Left renal cortex interstitium (tissue), 4 donors: ENCODE results near the gene NSUN2. TPM values are rescaled to one million over a fixed set of nuclear protein-coding genes. Genes with fewer than 3 reads are reported as not detected.

Experiments
- DNase-seq, 4 donors: peaks; one replicate each; pipeline ENCODE4 v3.0.0-alpha.2; 2013; ENCODE audit warnings: low read depth in 4 of 4, low spot score in 2 of 4, missing footprints in 1 of 4
- polyA plus RNA-seq, 4 donors: library from polyadenylated mRNA; unstranded; fragments of 120-200 nt; gene quantifications; one replicate each; pipeline ENCODE4 v1.2.1, GENCODE V29; 2013; ENCODE audit not compliant: insufficient read length in 4 of 4

Gene NSUN2
- polyA plus RNA-seq, 4 donors: 41.2 to 67.4 (median 53.9) TPM

GRCh38 chr5:6607559-6607936 is 25.3 kb downstream of the NSUN2 start:
- no peak for DNase-seq

DNA sequence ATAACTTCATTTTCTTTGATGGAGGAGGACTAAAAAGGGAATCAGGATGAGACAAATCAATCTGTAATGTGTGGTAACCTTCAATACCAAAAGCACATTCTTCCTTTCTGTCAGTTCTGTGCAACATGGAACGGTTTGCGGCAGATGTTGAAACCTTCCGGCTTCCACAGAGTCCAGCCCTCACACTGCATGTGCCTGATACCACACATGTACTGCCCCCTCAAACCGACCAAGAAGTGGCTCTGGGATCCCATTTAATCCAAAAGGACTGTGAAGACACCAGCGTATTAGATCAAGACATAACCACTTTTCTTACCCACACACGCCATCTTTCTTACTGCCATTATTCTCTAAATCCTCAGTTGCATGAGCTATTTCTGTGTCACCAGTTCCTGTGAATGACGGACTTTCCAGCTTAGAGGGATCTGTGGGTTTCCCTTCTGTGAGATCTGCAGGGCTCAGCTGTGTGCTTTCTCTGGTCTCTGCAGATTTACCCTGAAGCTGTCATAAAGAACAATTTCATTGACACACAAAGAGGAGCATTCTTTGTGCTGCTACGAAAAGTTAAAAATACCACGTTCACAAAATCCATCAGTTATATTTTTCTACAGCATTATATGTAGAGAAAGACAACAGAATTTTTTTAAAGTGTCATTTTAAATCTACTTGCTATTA is 25.8 kb downstream of the NSUN2 start:
- DNase-seq: no peak

DNA sequence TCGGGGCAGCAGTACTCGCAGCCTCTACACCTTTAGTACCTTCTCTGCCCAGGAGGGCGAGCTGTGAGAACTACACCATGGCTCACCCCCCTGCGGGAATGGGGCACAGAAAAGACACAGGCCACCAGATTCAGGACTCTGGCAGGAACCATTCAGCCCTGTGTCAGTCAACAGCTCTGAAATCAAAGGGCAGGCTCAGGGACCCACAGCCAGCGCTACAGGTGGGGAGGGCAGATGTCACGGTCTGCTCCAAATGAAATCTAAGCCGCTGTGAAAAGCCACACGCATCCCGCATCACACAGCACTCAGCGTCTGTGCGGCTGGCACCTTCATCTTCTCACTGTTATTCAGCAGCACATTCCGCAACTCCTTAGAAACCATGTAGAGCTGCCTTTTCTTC is 27.9 kb downstream of the NSUN2 start:
- no peak for DNase-seq

DNA sequence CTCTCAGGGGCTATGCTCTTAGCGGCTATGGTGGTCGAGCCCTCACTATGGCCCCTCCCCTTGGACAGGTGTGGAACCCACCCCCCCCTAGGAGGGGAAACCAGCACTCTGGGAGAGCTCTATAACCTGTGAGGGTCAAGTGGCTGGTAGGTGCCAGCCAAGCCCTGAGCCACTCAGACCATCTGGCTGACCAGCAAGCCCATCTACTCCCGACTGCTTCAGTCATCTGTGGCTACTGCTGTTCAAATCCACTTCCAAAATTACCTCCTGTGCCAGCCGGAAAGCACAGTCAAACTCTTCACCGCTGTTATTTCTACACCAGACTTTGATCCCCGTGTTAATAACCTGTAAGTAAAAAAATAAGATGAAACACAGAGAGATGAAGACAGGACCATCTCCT is 28.5 kb downstream of the NSUN2 start:
- no peak for DNase-seq

DNA sequence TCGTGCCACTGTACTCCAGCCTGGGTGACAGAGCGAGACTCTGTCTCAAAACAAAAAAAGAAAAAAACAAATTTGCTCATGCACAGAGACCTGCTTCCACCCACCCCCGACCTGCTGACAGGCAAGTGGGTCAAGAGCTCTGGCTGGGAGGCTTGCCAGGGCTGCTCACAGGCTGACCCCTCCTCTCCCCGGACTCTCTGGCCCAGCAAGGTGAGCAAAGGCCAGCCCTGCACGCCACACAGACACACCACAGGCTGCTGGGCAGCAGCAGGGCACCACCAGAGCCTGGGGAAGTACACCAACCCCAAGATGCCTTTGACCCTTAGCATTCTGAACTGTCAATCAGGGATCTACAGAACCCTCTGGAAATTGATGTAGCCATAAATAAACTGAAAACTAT is 29.2 kb downstream of the NSUN2 start:
- DNase-seq: no peak

- DNase-seq: no peak
Observed at GRCh38 chr5:6602441-6602840, 30.4 kb downstream of the NSUN2 start.

GRCh38 chr5:6601816-6602215 is 31.0 kb downstream of the NSUN2 start:
- no peak for DNase-seq

GRCh38 chr5:6601271-6601670 is 31.6 kb downstream of the NSUN2 start:
- no peak for DNase-seq

DNA sequence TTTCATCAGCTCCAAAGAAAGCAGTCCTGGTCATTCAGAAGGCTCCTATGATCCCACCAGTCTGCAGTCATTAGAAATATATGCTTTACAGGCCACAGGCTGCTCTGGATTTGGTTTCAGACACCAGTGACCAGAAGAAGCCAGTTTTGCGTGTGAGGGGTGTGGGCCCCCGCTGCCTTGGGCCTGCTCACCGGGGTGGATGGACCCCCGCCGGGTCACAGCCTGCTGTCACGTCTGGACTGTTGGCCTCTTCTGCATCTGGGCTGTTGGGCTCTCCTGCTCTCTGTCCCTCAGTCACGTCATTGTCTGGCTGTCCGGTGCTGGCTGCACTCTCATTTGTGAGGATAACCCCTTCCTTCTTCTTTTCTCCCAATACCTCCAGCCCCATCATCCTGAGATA is 33.1 kb downstream of the NSUN2 start:
- DNase-seq: no peak

GRCh38 chr5:6598351-6598900 is 34.4 kb downstream of the NSUN2 start:
- DNase-seq: no peak

DNA sequence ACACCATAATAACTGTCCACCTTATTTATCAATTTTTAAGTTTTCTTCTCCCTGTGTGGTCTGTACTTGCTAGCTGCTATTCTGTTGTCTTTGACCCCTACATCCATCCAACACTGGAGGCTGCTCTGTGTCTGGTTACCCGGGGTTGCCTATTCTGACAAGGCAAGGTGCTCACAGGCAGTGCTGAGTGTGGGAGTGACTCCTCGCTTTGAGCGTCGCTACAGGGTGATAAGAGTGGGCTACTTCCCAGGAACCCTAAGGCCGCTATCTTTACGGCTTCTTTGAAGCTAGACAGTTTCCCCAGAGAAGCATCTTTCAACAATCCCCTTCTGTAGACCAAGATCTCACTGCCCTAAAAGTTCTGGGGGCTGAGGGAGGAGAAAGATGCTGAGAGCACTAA is 35.3 kb downstream of the NSUN2 start:
- DNase-seq: no peak

DNA sequence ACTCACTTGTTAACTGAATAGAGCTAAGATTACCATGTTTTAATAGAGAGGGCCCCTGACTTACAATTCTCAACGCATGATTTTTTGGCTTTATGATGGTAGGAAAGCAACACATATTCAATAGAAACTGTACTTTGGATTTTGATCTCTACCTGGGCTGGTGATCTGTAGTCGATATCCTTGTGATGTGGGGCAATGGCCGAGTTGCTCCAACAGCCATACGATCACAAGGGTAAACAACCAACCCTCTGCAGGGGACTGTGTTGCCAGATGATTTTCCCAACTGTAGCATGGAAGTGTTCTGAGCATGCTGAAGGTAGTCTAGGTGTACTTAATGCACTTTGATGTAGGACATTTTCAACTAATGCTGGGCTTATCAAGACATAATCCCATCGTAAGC is 36.5 kb downstream of the NSUN2 start:
- DNase-seq: no peak

DNA sequence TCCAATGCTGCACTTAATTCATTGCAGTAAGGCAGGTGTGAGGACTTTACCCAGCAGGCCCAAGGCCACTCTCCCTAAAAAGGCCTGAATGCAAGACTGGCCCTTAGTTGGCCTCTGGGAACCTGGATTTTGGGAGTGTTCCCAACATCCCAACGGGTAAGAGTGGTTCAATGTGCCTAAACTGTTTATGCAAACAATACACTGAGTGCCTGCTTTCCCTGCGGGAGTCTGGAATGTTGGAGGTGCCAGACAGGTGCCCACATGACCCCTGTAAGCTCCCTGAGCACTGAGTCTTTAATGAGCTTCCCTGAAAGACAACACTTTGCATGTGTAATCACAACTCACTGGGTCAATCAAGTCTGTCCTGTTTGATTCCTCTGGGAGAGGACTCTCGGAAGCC is 37.4 kb downstream of the NSUN2 start:
- no peak for DNase-seq

GRCh38 chr5:6594066-6594465 is 38.8 kb downstream of the NSUN2 start:
- no peak for DNase-seq

DNA sequence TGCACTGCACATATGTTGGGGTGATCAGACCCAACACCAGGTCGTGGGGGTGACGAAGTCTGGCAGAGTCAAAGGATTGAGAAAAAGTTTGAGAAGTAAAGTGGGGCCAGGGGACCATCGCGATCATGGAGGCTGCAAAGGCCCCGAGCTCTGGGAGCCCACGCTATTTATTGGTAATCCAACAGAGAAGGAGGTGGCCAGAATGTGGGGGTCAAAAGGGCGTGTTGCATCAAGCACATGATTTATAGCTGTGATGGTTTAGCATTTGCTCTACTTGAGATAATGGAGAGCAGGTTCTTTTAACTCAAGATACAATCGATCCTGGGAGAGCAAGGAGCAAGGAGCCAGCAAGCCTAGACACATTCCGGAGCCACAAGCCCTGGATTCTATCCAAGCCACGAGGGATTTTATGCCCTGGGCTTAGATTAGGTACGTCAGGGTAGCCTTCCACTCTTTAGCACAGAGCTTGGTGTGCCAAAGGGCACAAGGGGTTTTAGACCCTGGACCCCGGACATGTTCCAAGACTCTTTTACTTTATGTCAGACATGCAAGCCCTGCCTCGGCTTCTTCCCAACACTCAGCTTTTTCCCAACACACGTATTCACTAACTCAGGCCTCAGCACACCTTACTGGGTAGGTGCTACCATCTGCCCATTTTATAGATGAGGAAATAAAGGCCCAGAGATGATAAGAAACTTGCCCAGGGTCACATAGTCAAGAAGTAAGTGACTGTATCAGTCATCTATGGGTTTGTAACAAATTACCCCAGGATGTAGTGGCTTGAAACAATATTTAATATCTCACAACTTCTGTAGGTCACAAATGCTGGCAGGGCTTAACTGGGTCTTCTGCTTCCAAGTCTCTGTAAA is 39.5 kb downstream of the NSUN2 start:
- no peak for DNase-seq

GRCh38 chr5:6592601-6593000 is 40.2 kb downstream of the NSUN2 start:
- no peak for DNase-seq

- no peak for DNase-seq
Observed at GRCh38 chr5:6591671-6592288, 41.1 kb downstream of the NSUN2 start.

DNA sequence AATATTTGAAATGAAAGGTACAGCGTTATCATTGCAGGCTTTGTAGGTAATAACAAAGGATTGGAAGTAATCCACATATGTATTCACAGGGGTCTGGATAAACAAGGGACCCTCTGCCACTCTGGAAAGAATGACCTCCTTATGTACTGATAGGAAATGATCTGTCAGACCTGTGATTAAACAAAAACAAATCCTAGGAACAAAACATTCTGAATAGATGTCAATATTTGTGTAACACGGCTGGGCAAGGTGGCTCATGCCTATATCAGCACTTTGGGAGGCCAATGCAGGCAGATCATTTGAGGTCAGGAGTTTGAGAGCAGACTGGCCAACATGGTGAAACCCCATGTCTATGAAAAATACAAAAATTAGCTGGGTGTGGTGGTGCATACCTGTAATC is 42.3 kb downstream of the NSUN2 start:
- DNase-seq: no peak

- no peak for DNase-seq
Observed at GRCh38 chr5:6587171-6587570, 45.7 kb downstream of the NSUN2 start.

DNA sequence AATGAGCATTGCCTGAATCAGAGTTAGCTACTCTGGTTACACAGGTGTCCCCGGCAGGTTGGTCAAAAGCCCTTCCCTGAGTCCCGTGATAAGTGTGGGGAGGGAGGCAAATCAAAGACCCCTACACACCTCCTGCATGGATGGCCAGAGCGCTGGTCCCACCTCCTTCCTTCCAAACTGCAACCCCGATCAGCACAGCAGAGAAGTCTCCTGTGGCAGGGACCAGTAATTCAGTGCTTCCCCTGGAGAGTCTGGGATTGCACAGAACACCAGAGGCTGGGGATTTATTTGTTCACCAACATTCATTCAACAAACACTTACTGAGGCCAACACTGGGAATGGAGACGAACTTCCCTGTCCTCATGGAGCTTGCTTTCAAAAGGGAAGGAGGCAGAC is 46.2 kb downstream of the NSUN2 start:
- no peak for DNase-seq

DNA sequence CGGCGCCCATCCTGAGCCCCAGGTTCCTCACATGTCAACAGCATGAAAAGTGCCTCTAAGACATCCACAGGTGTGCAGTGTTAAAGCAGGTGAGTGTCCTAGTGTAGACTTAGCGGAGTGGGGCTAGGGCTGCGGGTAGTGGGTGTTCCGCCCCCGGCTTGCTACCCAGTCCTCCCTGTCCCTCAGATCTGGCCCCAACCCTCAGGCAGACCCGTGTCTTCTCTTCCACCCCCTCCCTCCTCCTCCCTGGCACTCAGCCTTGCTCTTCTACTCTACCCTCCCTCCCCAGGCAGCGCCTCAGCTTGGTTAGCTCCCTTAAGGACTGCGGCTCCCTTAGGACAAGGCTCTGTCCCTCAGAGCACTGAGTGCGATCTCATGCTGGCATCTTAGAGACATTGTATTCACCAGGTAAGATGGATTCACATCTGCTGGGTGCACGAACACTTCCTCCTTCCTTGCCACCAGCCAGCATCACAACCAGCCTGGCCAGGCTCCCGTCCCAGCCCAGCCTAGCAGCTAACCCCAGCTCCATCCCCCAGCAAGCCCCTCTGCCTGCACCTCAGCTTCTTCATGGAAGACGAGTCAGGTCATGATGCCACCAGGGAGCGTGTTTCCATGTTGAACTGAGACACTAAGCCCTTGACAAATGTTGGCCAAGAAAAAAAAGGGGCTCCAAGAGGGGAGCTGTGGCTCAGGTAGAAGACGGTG is 46.8 kb downstream of the NSUN2 start:
- DNase-seq: no peak
